Measurements from ENCODE around the gene ZCCHC3. TPM values are rescaled to one million over a fixed set of nuclear protein-coding genes. Genes with fewer than 3 reads are reported as not detected.

The ZCCHC3 gene
- total and polyA plus RNA-seq, 2 donors (not counting 1 experiment from before 2014, with no cell fraction given) = 8.7 to 11.6 TPM

GRCh38 chr20:309841-310644 is 12.7 kb downstream of the ZCCHC3 start:
- peak overlapping the region; percentile 34 to 65 (median 52) for H3K4me3 ChIP-seq (replicated peaks in 1 of 4; ENCODE audit: control extremely low read depth in 1 of 4, insufficient read depth in 1 of 4, low read depth in 3 of 4, low read length in 4 of 4)
- no peaks in the 10 kb centered on the region for H3K27me3 ChIP-seq (ENCODE audit: control insufficient read depth, insufficient read depth, low read length)
- no peaks in the 10 kb centered on the region for H3K9me3 ChIP-seq (ENCODE audit: control insufficient read depth, insufficient read depth, low read depth, low read length)
- H3K79me2 ChIP-seq (ENCODE audit: control insufficient read depth, insufficient read depth, low read length) = no peaks in the 10 kb centered on the region
- peaks cover 11% of the 10 kb centered on the region for H3K4me1 ChIP-seq (ENCODE audit: control insufficient read depth, extremely low read depth, insufficient read depth, low read length)
- TF ChIP-seq, protein P1, sequence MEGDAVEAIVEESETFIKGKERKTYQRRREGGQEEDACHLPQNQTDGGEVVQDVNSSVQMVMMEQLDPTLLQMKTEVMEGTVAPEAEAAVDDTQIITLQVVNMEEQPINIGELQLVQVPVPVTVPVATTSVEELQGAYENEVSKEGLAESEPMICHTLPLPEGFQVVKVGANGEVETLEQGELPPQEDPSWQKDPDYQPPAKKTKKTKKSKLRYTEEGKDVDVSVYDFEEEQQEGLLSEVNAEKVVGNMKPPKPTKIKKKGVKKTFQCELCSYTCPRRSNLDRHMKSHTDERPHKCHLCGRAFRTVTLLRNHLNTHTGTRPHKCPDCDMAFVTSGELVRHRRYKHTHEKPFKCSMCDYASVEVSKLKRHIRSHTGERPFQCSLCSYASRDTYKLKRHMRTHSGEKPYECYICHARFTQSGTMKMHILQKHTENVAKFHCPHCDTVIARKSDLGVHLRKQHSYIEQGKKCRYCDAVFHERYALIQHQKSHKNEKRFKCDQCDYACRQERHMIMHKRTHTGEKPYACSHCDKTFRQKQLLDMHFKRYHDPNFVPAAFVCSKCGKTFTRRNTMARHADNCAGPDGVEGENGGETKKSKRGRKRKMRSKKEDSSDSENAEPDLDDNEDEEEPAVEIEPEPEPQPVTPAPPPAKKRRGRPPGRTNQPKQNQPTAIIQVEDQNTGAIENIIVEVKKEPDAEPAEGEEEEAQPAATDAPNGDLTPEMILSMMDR (conservative IDR thresholded peaks at IDR 0.05 in 1 of 2, IDR thresholded peaks at IDR 0.05 in 1 of 2; ENCODE audit: low read depth in 1 of 2, low read length in 2 of 2) = no peak
- TF ChIP-seq EZH2 (IDR thresholded peaks at IDR 0.05; ENCODE audit: low read length, missing control alignments) = no peak
- H3K27ac ChIP-seq (ENCODE audit: insufficient read depth, low read length) = peak overlapping the region; percentile 97
- DNase-seq (ENCODE audit: low read depth in 2 of 2) = peak; percentile 100
- H4K20me1 ChIP-seq (ENCODE audit: control insufficient read depth, extremely low read depth, insufficient read depth, low read length) = no peaks in the 10 kb centered on the region
- peak overlapping the region; percentile 52 for H2AFZ ChIP-seq (ENCODE audit: low read length)
- H3K36me3 ChIP-seq (ENCODE audit: control insufficient read depth, insufficient read depth, low read length) = no peaks in the 10 kb centered on the region
- H3K9ac ChIP-seq (ENCODE audit: insufficient read depth, low read length) = peak overlapping the region; percentile 75
- peak overlapping the region; percentile 86 for H3K4me2 ChIP-seq (ENCODE audit: extremely low read depth, insufficient read depth, low read length)

- H3K4me2 ChIP-seq (ENCODE audit: extremely low read depth, insufficient read depth, low read length) = peak overlapping the region; percentile 56
- DNase-seq (ENCODE audit: low read depth in 2 of 2) = no peak
- H3K9ac ChIP-seq (ENCODE audit: insufficient read depth, low read length) = no peak overlapping the region
- no peaks in the 10 kb centered on the region for H3K36me3 ChIP-seq (ENCODE audit: control insufficient read depth, insufficient read depth, low read length)
- TF ChIP-seq EZH2 (IDR thresholded peaks at IDR 0.05; ENCODE audit: low read length, missing control alignments) = no peak
- TF ChIP-seq, protein P1 (conservative IDR thresholded peaks at IDR 0.05 in 1 of 2, IDR thresholded peaks at IDR 0.05 in 1 of 2; ENCODE audit: low read depth in 1 of 2, low read length in 2 of 2) = no peak
- no peaks in the 10 kb centered on the region for H3K9me3 ChIP-seq (ENCODE audit: control insufficient read depth, insufficient read depth, low read depth, low read length)
- H3K27ac ChIP-seq (ENCODE audit: insufficient read depth, low read length) = no peak overlapping the region
- no peaks in the 10 kb centered on the region for H4K20me1 ChIP-seq (ENCODE audit: control insufficient read depth, extremely low read depth, insufficient read depth, low read length)
- H3K79me2 ChIP-seq (ENCODE audit: control insufficient read depth, insufficient read depth, low read length) = no peaks in the 10 kb centered on the region
- H3K27me3 ChIP-seq (ENCODE audit: control insufficient read depth, insufficient read depth, low read length) = no peaks in the 10 kb centered on the region
- H2AFZ ChIP-seq (ENCODE audit: low read length) = no peak overlapping the region
- no peak overlapping the region for H3K4me3 ChIP-seq (replicated peaks in 1 of 4; ENCODE audit: control extremely low read depth in 1 of 4, insufficient read depth in 1 of 4, low read depth in 3 of 4, low read length in 4 of 4)
- peaks cover 11% of the 10 kb centered on the region for H3K4me1 ChIP-seq (ENCODE audit: control insufficient read depth, extremely low read depth, insufficient read depth, low read length)
Measured at GRCh38 chr20:310645-311044, 13.3 kb downstream of the ZCCHC3 start.

GRCh38 chr20:311609-312008 is 14.2 kb downstream of the ZCCHC3 start:
- H3K4me2 ChIP-seq (ENCODE audit: extremely low read depth, insufficient read depth, low read length) = no peak overlapping the region
- H3K27me3 ChIP-seq (ENCODE audit: control insufficient read depth, insufficient read depth, low read length) = no peaks in the 10 kb centered on the region
- no peaks in the 10 kb centered on the region for H3K9me3 ChIP-seq (ENCODE audit: control insufficient read depth, insufficient read depth, low read depth, low read length)
- no peak overlapping the region for H2AFZ ChIP-seq (ENCODE audit: low read length)
- no peaks in the 10 kb centered on the region for H3K36me3 ChIP-seq (ENCODE audit: control insufficient read depth, insufficient read depth, low read length)
- no peaks in the 10 kb centered on the region for H3K79me2 ChIP-seq (ENCODE audit: control insufficient read depth, insufficient read depth, low read length)
- H3K4me3 ChIP-seq (replicated peaks in 1 of 4; ENCODE audit: control extremely low read depth in 1 of 4, insufficient read depth in 1 of 4, low read depth in 3 of 4, low read length in 4 of 4) = no peak overlapping the region
- no peak overlapping the region for H3K9ac ChIP-seq (ENCODE audit: insufficient read depth, low read length)
- H3K27ac ChIP-seq (ENCODE audit: insufficient read depth, low read length) = no peak overlapping the region
- H4K20me1 ChIP-seq (ENCODE audit: control insufficient read depth, extremely low read depth, insufficient read depth, low read length) = no peaks in the 10 kb centered on the region
- peaks cover 11% of the 10 kb centered on the region for H3K4me1 ChIP-seq (ENCODE audit: control insufficient read depth, extremely low read depth, insufficient read depth, low read length)
- no peak for TF ChIP-seq EZH2 (IDR thresholded peaks at IDR 0.05; ENCODE audit: low read length, missing control alignments)
- TF ChIP-seq, protein P1 (conservative IDR thresholded peaks at IDR 0.05 in 1 of 2, IDR thresholded peaks at IDR 0.05 in 1 of 2; ENCODE audit: low read depth in 1 of 2, low read length in 2 of 2) = no peak
- DNase-seq (ENCODE audit: low read depth in 2 of 2) = no peak

Measured in fibroblast of lung (primary cell).